ENCODE results near the gene ATM.

ATM gene

DNA sequence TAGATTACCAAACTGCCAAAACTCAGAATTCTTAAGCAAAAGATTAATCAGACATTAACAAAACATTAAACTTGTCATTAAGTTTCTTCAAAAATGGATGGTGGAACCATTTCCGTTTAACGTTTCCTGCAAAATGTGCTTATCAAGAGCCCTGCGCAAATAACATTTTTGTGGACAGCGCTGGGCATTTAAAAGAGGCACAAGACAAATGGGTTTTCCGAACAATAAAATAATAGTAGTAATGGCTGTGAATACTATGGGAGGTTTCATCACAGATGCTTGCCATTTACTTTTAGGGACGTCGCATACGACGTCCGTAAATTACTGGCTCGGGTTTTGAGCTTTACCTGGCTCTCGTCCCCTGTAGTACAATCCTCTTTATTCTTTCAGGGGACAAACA lies 1.5 kb upstream of the ATM start:
- DNase-seq (ENCODE audit: low read depth) = no peak
- TF ChIP-seq, protein P1, sequence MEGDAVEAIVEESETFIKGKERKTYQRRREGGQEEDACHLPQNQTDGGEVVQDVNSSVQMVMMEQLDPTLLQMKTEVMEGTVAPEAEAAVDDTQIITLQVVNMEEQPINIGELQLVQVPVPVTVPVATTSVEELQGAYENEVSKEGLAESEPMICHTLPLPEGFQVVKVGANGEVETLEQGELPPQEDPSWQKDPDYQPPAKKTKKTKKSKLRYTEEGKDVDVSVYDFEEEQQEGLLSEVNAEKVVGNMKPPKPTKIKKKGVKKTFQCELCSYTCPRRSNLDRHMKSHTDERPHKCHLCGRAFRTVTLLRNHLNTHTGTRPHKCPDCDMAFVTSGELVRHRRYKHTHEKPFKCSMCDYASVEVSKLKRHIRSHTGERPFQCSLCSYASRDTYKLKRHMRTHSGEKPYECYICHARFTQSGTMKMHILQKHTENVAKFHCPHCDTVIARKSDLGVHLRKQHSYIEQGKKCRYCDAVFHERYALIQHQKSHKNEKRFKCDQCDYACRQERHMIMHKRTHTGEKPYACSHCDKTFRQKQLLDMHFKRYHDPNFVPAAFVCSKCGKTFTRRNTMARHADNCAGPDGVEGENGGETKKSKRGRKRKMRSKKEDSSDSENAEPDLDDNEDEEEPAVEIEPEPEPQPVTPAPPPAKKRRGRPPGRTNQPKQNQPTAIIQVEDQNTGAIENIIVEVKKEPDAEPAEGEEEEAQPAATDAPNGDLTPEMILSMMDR (conservative IDR thresholded peaks at IDR 0.05; ENCODE audit: low read depth, low read length) = no peak
- peak overlapping the region; percentile 96 for H3K4me3 ChIP-seq (ENCODE audit: low read length)

DNA sequence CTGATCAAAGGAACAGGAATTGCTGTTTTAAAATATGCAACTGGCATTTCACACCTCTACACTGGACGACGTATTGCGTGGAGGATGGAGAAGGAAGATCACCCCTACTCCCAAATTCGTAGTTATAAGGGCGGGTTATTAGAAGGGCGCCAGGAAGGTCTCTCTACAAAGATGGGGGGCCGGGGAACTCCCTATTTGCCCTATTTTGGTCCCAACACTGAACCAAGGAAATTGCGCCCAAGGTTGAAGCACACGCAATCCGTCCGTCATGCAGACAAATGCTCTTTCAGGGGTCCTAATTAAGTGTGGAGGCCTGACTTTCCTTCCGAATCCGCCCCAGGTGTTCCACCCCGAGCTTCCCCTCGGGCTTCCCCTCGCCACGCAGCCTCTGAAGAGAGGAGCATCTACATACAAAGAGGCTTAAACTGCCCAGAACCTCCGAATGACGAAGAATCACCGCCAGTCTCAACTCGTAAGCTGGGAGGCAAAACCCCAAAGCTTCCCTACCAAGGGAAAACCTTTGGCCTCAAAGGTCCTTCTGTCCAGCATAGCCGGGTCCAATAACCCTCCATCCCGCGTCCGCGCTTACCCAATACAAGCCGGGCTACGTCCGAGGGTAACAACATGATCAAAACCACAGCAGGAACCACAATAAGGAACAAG lies 825 bp upstream of the ATM start:
- TF ChIP-seq, protein P1 (conservative IDR thresholded peaks at IDR 0.05; ENCODE audit: low read depth, low read length) = no peak
- DNase-seq (ENCODE audit: low read depth) = no peak
- H3K4me3 ChIP-seq (ENCODE audit: low read length) = peak overlapping the region; percentile 96

DNA sequence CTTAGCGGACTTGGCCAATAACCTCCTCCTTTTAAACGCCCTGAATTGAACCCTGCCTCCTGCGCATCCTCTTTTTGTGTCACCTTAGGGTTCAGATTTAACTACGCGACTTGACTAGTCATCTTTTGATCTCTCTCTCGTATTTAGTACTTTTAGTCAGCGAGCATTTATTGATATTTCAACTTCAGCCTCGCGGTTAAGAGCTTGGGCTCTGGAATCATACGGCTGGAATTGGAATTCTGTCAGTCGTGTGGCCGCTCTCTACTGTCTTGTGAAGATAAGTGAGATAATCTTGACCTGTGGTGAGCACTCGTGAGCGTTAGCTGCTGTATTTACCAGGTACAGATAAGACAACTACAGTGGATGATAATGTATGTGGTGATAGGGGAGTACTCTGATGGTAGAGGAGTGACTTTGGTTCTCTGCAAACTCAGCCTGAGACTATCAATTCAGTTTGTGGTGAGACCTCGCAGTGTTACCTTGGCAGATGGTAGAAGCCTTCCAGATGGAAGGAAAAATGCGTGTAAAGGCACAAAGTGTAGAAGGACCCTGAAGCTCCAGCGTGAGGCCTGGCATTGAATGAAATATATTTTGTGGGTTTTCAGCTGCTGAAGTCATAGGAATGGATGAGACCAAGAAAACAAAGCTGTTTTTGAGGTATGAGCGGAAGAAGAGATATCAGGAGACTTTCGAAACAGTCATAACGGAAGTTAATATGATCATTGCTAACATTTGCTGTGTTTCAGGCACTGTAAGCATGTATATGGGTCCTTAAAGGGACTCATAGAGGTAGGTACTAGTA lies 682 bp downstream of the ATM start:
- DNase-seq (ENCODE audit: low read depth) = no peak
- H3K4me3 ChIP-seq (ENCODE audit: low read length) = peak overlapping the region; percentile 96
- TF ChIP-seq, protein P1 (conservative IDR thresholded peaks at IDR 0.05; ENCODE audit: low read depth, low read length) = no peak

DNA sequence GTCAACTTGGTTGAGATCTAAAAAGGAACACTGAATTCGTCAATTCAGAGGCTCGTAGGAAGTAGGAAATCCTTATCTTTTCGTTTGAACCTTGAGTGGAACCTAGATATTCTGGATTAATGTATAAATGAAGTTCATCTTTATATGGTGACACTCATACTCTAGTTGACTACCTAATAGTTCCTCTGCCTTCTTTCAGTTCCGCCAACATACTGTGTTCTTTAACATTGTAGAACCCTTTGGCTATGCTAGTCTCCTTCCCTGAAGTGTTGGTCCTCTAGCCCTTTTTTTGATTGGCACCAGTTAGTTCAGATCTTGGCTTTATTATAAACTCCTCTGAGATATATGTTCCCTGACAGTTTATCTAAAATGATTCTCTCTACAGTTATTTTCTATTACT lies 1.5 kb downstream of the ATM start:
- no peak for DNase-seq (ENCODE audit: low read depth)
- H3K4me3 ChIP-seq (ENCODE audit: low read length) = peak overlapping the region; percentile 96

DNA sequence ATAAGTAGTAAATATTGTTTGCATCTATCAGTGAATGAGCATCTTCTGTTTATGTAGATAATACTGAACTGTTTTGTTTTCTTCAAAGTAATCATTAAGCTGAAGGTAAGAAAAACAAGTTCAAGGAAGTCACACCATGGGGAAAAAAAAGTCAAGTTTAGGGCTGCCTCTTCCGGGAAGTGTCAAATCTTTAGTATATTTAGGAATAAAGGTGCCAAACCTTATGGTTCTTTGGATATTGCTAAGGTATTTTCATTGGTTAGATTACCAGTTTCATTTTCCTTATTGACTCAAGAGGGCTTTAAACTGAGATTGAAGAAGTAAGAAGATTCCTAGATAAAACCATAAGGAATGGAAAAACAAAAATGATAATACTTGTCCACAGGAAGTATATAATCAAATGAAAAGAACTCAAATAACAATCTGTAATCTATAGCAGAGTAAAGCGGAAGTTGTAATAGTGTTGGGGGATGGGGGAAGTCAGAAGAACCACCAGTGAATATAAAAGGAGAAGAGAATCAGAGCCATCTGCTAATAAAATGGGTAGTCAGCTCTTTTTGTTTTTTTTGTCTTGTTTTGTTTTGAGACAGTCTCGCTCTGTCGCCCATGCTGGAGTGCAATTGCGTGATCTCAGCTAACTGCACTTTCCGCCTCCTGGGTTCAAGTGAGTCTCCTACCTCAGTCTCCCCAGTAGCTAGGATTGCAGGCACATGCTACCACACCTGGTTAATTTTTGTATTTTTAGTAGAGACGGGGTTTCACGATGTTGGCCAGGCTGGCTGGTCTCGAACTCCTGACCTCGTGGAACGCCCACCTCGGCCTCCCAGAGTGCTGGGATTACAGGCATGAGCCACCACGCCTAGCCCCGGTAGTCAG lies 2.3 kb downstream of the ATM start:
- no peak for DNase-seq (ENCODE audit: low read depth)
- no peak overlapping the region for H3K4me3 ChIP-seq (ENCODE audit: low read length)
- TF ChIP-seq, protein P1 (conservative IDR thresholded peaks at IDR 0.05; ENCODE audit: low read depth, low read length) = no peak

More for the DNA sequence above, 1.5 kb downstream of the ATM start:
- TF ChIP-seq, protein P1 (conservative IDR thresholded peaks at IDR 0.05; ENCODE audit: low read depth, low read length) = no peak

DNA sequence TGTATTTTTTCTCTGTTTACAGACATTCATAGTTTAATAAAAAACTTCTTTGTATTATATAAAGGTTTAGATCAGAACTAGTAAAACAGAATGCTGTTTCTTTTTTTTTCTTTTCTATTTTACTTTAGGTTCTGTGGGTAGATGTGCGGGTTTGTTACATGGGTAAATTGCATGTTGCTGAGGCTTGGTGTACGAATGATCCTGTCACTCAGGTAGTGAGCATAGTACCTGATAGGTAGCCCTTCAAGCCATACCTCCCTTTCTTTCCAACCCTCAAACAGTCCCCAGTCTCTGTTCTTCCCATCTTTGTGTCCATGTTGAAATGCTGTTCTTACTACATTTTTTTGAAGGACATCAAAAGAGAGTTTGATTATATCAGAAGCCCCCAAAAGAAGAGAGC lies 3.2 kb downstream of the ATM start:
- no peak for DNase-seq (ENCODE audit: low read depth)
- TF ChIP-seq, protein P1 (conservative IDR thresholded peaks at IDR 0.05; ENCODE audit: low read depth, low read length) = no peak
- H3K4me3 ChIP-seq (ENCODE audit: low read length) = no peak overlapping the region
